ENCODE measurements around the gene BOLA3.

Gene BOLA3

GRCh38 chr2:74146929-74147726 is 584 bp downstream of the BOLA3 start:
- TF ChIP-seq, protein P1, sequence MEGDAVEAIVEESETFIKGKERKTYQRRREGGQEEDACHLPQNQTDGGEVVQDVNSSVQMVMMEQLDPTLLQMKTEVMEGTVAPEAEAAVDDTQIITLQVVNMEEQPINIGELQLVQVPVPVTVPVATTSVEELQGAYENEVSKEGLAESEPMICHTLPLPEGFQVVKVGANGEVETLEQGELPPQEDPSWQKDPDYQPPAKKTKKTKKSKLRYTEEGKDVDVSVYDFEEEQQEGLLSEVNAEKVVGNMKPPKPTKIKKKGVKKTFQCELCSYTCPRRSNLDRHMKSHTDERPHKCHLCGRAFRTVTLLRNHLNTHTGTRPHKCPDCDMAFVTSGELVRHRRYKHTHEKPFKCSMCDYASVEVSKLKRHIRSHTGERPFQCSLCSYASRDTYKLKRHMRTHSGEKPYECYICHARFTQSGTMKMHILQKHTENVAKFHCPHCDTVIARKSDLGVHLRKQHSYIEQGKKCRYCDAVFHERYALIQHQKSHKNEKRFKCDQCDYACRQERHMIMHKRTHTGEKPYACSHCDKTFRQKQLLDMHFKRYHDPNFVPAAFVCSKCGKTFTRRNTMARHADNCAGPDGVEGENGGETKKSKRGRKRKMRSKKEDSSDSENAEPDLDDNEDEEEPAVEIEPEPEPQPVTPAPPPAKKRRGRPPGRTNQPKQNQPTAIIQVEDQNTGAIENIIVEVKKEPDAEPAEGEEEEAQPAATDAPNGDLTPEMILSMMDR (IDR thresholded peaks at IDR 0.05; ENCODE audit: low read depth, low read length), result no peak
- H3K4me3 ChIP-seq (ENCODE audit: low read depth, low read length), result peak overlapping the region; percentile 84
- DNase-seq, result no peak
- H3K36me3 ChIP-seq, result no peaks in the 10 kb centered on the region
- no peaks in the 10 kb centered on the region for H3K27me3 ChIP-seq
- no peaks in the 10 kb centered on the region for H3K4me1 ChIP-seq
- H3K9me3 ChIP-seq, result no peaks in the 10 kb centered on the region

DNA sequence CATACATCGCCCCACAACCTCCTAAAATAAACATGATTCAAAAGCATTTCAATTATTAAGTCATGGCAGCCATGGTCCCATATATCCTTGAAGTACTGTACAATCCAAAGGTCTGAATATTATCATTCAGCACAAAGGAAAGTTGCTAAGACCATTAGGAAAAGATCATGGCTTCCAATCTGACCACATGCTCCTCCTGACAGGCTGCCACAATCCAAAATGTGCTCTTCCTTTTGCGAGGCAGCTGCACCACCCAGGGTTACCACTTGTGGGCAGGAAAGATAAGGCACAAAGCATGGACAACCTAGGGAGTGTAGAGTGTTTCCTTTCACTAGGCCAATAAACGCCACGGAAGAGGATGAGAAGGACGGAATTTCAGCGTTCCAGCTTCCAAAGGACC is 5.4 kb downstream of the BOLA3 start:
- no peaks in the 10 kb centered on the region for H3K36me3 ChIP-seq
- no peaks in the 10 kb centered on the region for H3K27me3 ChIP-seq
- no peak for DNase-seq
- no peak overlapping the region for H3K4me3 ChIP-seq (ENCODE audit: low read depth, low read length)
- no peaks in the 10 kb centered on the region for H3K9me3 ChIP-seq
- no peaks in the 10 kb centered on the region for H3K4me1 ChIP-seq
- TF ChIP-seq, protein P1 (IDR thresholded peaks at IDR 0.05; ENCODE audit: low read depth, low read length), result peak; percentile 30

- no peak for DNase-seq
- Histone ChIP-seq H3K4me1 (no peaks in the 10 kb centered on the region), H3K27me3 (no peaks in the 10 kb centered on the region), H3K36me3 (no peaks in the 10 kb centered on the region), H3K4me3 (ENCODE audit: low read depth, low read length) (no peak overlapping the region), H3K9me3 (no peaks in the 10 kb centered on the region)
- TF ChIP-seq, protein P1 (IDR thresholded peaks at IDR 0.05; ENCODE audit: low read depth, low read length), result no peak
Observed at GRCh38 chr2:74138600-74139323, 8.9 kb downstream of the BOLA3 start.

GRCh38 chr2:74137651-74138599 is 9.8 kb downstream of the BOLA3 start:
- H3K4me3 ChIP-seq (ENCODE audit: low read depth, low read length), result no peak overlapping the region
- H3K4me1 ChIP-seq, result no peaks in the 10 kb centered on the region
- TF ChIP-seq, protein P1 (IDR thresholded peaks at IDR 0.05; ENCODE audit: low read depth, low read length), result no peak
- no peaks in the 10 kb centered on the region for H3K9me3 ChIP-seq
- no peak for DNase-seq
- no peaks in the 10 kb centered on the region for H3K36me3 ChIP-seq
- H3K27me3 ChIP-seq, result no peaks in the 10 kb centered on the region

GRCh38 chr2:74131901-74132300 is 15.8 kb downstream of the BOLA3 start:
- Histone ChIP-seq H3K36me3 (no peaks in the 10 kb centered on the region), H3K4me3 (ENCODE audit: low read depth, low read length) (no peak overlapping the region), H3K27me3 (no peaks in the 10 kb centered on the region), H3K9me3 (no peaks in the 10 kb centered on the region), H3K4me1 (no peaks in the 10 kb centered on the region)
- no peak for DNase-seq
- TF ChIP-seq, protein P1 (IDR thresholded peaks at IDR 0.05; ENCODE audit: low read depth, low read length), result no peak
